ENCODE measurements around the gene HS1BP3. TPM values are rescaled to one million over a fixed set of nuclear protein-coding genes. Genes with fewer than 3 reads are reported as not detected.

Gene HS1BP3
- total RNA-seq, 2 experiments from 2014 or later = 10.1 to 10.4 TPM

- ChIA-PET CTCF (interaction anchor here (0.5 to 3.8 kb wide), 3 partner anchors 11 to 220 kb away, joined by 3 to 19 read pairs (median 3); no protein-coding TSS in a partner anchor), POLR2A (no interaction called here)
- intact Hi-C loops (cut with micrococcal nuclease) = no loop called here
- H3K27me3 Mint-ChIP-seq = no peaks in the 10 kb centered on the region
- no peak for DNase-seq
- peaks cover 8% of the 10 kb centered on the region for H3K36me3 Mint-ChIP-seq
- no peak overlapping the region for H3K4me3 Mint-ChIP-seq
- H3K27ac Mint-ChIP-seq = no peak overlapping the region
- no peaks in the 10 kb centered on the region for H3K9me3 Mint-ChIP-seq
- H3K4me1 Mint-ChIP-seq (ENCODE audit: low read depth) = no peaks in the 10 kb centered on the region
Observed at GRCh38 chr2:20631617-20632307, 19.1 kb downstream of the HS1BP3 start.

- DNase-seq = no peak
- CTCF ChIA-PET = interaction anchor here (0.8 to 3.8 kb wide), 2 partner anchors 11 to 219 kb away, joined by 3 to 19 read pairs; no protein-coding TSS in a partner anchor
- Mint-ChIP-seq H3K4me3 (no peak overlapping the region), H3K9me3 (no peaks in the 10 kb centered on the region), H3K27me3 (no peaks in the 10 kb centered on the region), H3K36me3 (peaks cover 8% of the 10 kb centered on the region), H3K27ac (no peak overlapping the region), H3K4me1 (ENCODE audit: low read depth) (no peaks in the 10 kb centered on the region)
- intact Hi-C loops (cut with micrococcal nuclease) = no loop called here
- POLR2A ChIA-PET = no interaction called here
Observed at GRCh38 chr2:20630967-20631366, 19.9 kb downstream of the HS1BP3 start.

GRCh38 chr2:20629581-20630171 lies 21.2 kb downstream of the HS1BP3 start:
- CTCF ChIA-PET = interaction anchor here (0.8 to 1.5 kb wide), 2 partner anchors 13 to 188 kb away, joined by 3 to 7 read pairs; no protein-coding TSS in a partner anchor
- peaks cover 2% of the 10 kb centered on the region for H3K36me3 Mint-ChIP-seq
- no peak overlapping the region for H3K4me3 Mint-ChIP-seq
- H3K27ac Mint-ChIP-seq = no peak overlapping the region
- POLR2A ChIA-PET = no interaction called here
- no peaks in the 10 kb centered on the region for H3K9me3 Mint-ChIP-seq
- no peaks in the 10 kb centered on the region for H3K4me1 Mint-ChIP-seq (ENCODE audit: low read depth)
- H3K27me3 Mint-ChIP-seq = no peaks in the 10 kb centered on the region
- intact Hi-C loops (cut with micrococcal nuclease) = no loop called here
- DNase-seq = no peak

DNA sequence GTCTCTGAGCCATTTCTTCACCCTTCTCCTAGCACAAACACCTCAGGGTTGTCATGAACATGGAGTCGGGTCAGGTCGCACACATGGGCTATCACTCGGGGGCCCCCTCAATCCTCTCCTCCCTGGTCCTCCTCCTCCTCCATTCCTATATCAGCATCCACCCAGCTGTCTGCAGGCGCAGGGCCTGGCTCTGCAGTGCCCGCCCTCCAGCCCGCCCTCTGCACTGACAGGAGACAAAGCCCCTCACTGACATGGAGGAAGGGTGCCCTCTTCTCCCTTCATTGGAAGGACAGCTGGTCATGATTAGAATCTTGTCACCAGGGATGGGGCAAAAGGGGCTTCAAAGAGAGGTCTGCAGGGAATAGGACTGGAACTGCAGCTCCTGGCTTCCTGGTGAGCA lies 21.7 kb downstream of the HS1BP3 start:
- POLR2A ChIA-PET = no interaction called here
- no peak for DNase-seq
- Mint-ChIP-seq H3K4me3 (no peak overlapping the region), H3K4me1 (ENCODE audit: low read depth) (no peaks in the 10 kb centered on the region), H3K27ac (no peak overlapping the region), H3K9me3 (no peaks in the 10 kb centered on the region), H3K36me3 (peaks cover 2% of the 10 kb centered on the region), H3K27me3 (no peaks in the 10 kb centered on the region)
- CTCF ChIA-PET = interaction anchor here (0.8 to 1.5 kb wide), 2 partner anchors 14 to 187 kb away, joined by 3 to 7 read pairs; no protein-coding TSS in a partner anchor
- intact Hi-C loops (cut with micrococcal nuclease) = no loop called here

DNA sequence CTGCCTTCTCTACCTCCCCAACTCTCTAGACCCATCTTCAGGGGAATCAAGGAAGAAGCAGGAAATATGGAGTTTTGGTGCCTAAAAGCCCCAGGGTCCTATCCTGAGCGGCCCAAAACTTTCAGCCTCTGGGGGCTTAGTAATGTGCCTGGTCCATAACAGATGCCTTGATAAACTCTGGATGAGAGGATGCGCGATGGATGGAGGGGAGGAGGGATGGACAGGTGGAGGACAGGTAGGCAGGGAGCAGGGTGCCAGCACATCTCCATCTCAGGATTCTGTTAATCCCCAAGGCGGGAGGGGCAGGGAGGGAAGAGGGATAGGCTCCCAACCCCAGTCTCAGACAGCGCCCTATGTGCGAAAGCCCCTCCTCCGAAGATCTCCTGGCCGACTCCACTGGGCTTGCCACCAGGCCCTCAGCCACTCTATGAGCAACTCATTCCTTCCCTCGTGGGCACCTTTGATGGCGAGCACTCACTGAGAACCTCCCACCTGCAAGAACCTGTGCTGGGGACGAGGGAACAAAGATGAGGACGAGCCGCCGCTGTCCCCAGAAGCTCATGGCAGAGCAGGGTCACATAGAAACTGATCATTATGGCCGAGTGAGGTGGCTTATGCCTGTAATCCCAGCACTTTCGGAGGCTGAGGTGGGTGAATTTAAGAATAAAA lies 23.1 kb downstream of the HS1BP3 start:
- Mint-ChIP-seq H3K27ac (no peak overlapping the region), H3K4me1 (ENCODE audit: low read depth) (no peaks in the 10 kb centered on the region), H3K36me3 (peaks cover 5% of the 10 kb centered on the region), H3K27me3 (no peaks in the 10 kb centered on the region), H3K4me3 (no peak overlapping the region), H3K9me3 (no peaks in the 10 kb centered on the region)
- intact Hi-C loops (cut with micrococcal nuclease) = no loop called here
- CTCF ChIA-PET = no interaction called here
- POLR2A ChIA-PET = no interaction called here
- DNase-seq = no peak

GRCh38 chr2:20626698-20627513 lies 24.0 kb downstream of the HS1BP3 start:
- Mint-ChIP-seq H3K9me3 (no peaks in the 10 kb centered on the region), H3K27me3 (no peaks in the 10 kb centered on the region), H3K4me1 (ENCODE audit: low read depth) (no peaks in the 10 kb centered on the region), H3K27ac (no peak overlapping the region), H3K36me3 (peaks cover 7% of the 10 kb centered on the region), H3K4me3 (no peak overlapping the region)
- intact Hi-C loops (cut with micrococcal nuclease) = no loop called here
- CTCF ChIA-PET = interaction anchor here (1.3 kb wide), 1 partner anchor 15 kb away, joined by 3 read pairs; no protein-coding TSS in a partner anchor
- DNase-seq = no peak
- POLR2A ChIA-PET = no interaction called here

- intact Hi-C loops (cut with micrococcal nuclease) = no loop called here
- ChIA-PET POLR2A (no interaction called here), CTCF (interaction anchor here (1.3 kb wide), 1 partner anchor 16 kb away, joined by 3 read pairs; no protein-coding TSS in a partner anchor)
- no peak for DNase-seq
- Mint-ChIP-seq H3K4me3 (no peak overlapping the region), H3K27ac (no peak overlapping the region), H3K27me3 (no peaks in the 10 kb centered on the region), H3K4me1 (ENCODE audit: low read depth) (no peaks in the 10 kb centered on the region), H3K36me3 (peaks cover 7% of the 10 kb centered on the region), H3K9me3 (no peaks in the 10 kb centered on the region)
Observed at GRCh38 chr2:20626392-20626697, 24.6 kb downstream of the HS1BP3 start.

DNA sequence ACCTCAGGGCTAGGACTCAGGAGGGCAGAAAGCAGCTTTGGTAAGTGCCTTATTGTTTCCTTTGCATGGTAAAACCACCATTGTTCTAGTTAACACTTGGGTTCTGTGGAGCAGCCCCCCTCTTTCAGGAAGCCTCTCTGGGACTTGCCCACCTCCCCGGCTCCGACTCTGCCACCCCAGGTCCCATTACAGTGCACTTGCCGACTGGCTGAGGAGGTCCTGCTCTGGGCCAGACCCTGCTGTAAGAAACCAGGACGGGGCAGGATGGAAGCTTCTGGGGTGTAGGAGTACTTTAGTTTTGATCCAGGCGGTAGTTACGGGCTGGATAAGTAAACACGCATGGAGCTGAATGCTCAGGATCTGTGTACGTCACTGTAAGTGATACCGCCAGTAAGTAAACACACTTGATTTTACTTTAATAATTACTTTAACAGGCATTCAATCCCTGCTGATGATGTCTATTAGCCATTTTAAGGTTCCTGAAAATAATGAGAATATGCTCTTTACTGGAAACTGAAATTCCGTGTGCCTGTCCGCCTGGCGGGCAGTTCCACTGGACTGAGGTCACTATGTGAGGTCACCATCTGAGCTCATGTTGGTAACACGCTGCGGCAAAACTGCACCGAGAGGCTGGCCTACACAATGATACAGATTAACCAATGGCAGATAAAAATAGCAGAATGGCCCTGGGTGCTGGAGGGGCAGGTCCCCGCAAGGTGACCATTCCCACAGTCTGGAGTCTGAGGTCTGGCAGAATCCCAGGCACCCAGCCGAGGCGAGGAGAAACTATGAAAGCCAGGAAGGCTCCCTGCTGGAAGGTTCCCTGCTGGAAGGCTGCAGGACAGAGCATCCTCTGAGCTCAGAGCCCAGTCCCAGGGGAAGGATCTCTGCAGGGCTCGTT lies 25.2 kb downstream of the HS1BP3 start:
- no peak overlapping the region for H3K27ac Mint-ChIP-seq
- no peaks in the 10 kb centered on the region for H3K4me1 Mint-ChIP-seq (ENCODE audit: low read depth)
- no peaks in the 10 kb centered on the region for H3K9me3 Mint-ChIP-seq
- POLR2A ChIA-PET = no interaction called here
- no peaks in the 10 kb centered on the region for H3K27me3 Mint-ChIP-seq
- no peak for DNase-seq
- peaks cover 9% of the 10 kb centered on the region for H3K36me3 Mint-ChIP-seq
- intact Hi-C loops (cut with micrococcal nuclease) = no loop called here
- CTCF ChIA-PET = interaction anchor here (1.3 kb wide), 1 partner anchor 16 kb away, joined by 3 read pairs; no protein-coding TSS in a partner anchor
- no peak overlapping the region for H3K4me3 Mint-ChIP-seq

- POLR2A ChIA-PET = no interaction called here
Observed at GRCh38 chr2:20624884-20625485, 25.9 kb downstream of the HS1BP3 start.

DNA sequence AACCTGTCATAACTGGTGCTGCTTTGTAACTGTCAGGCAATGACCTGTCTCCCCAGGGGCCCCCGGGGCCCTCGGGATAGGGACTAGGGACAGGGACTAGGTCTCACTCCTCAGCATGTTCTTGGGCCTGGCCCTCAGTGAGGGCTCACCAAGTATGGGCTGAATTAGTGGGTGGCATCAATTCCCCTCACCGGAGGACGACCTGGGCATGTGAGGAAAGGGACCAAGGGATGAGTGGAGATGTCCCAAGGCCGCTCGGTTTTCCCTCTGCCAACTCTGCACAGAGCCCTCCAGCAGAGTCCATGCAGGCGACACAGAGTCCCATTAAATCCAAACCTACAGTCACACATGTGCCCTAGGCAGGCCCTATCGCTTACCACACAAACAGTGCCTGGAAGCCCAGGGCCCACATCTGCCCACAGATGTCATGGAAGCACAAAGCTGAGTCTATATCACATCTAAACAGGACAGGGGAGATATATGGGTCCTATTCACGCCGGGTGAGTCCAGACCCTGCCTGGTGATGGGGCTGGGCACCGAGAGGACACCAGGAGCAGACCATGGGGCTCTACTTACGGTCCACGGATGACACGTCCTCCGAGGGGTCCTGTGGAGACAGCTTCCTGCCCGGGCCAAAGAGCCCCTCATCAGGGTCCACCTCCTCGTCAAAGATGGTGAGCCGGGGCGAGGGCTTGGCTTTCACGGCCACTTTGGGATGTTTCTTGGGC lies 26.6 kb downstream of the HS1BP3 start:
- intact Hi-C loops (cut with micrococcal nuclease) = no loop called here
- Mint-ChIP-seq H3K27me3 (no peaks in the 10 kb centered on the region), H3K36me3 (peaks cover 11% of the 10 kb centered on the region), H3K4me3 (no peak overlapping the region), H3K9me3 (no peaks in the 10 kb centered on the region), H3K4me1 (ENCODE audit: low read depth) (no peaks in the 10 kb centered on the region), H3K27ac (no peak overlapping the region)
- POLR2A ChIA-PET = no interaction called here
- CTCF ChIA-PET = no interaction called here
- DNase-seq = no peak

More at GRCh38 chr2:20624884-20625485, 25.9 kb downstream of the HS1BP3 start:
- DNase-seq = no peak
- Mint-ChIP-seq H3K27me3 (no peaks in the 10 kb centered on the region), H3K9me3 (no peaks in the 10 kb centered on the region), H3K4me3 (no peak overlapping the region), H3K4me1 (ENCODE audit: low read depth) (no peaks in the 10 kb centered on the region), H3K36me3 (peaks cover 11% of the 10 kb centered on the region), H3K27ac (no peak overlapping the region)
- intact Hi-C loops (cut with micrococcal nuclease) = no loop called here
- CTCF ChIA-PET = no interaction called here

DNA sequence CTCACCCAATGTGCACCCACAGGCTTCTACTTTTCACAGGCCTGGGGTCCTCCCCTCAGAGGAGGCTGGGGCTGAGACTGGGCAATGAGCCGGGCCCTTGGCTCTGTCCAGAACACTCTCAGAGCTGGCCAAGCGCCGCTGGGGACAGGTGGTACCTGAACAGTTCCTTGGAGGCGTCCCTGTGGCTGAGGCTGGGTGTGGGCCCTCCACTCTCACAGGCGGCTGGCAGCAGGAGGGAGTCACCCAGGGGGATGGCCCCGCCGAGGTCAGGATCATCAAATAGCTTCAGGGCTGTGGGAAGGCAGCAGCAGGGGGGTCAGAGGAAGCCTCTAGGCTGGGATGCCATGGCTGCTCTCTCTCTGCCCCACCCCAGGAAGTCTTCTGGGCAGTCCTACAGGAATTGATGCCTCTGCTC lies 27.1 kb downstream of the HS1BP3 start:
- POLR2A ChIA-PET = no interaction called here
- no peak for DNase-seq
- no peaks in the 10 kb centered on the region for H3K4me1 Mint-ChIP-seq (ENCODE audit: low read depth)
- H3K9me3 Mint-ChIP-seq = no peaks in the 10 kb centered on the region
- H3K27me3 Mint-ChIP-seq = no peaks in the 10 kb centered on the region
- peaks cover 10% of the 10 kb centered on the region for H3K36me3 Mint-ChIP-seq
- no peak overlapping the region for H3K27ac Mint-ChIP-seq
- no peak overlapping the region for H3K4me3 Mint-ChIP-seq
- intact Hi-C loops (cut with micrococcal nuclease) = no loop called here
- CTCF ChIA-PET = no interaction called here
